ENCODE measurements around the gene BBS5.

- TF ChIP-seq EP300 (IDR thresholded peaks at IDR 0.05; ENCODE audit: low read depth) (no peak), POLR2AphosphoS5 (IDR thresholded peaks at IDR 0.05) (no peak)
These were observed 34.6 kb downstream of the BBS5 start for GRCh38 chr2:169513926-169514325.

All from transverse colon (tissue), 3 donors.